A549 (cell line): ENCODE results near the gene NHLRC1. TPM values are rescaled to one million over a fixed set of nuclear protein-coding genes. Genes with fewer than 3 reads are reported as not detected.

Experiments
- ATAC-seq, 2 experiments: fragments of 200-7000 bp in 1 of 2; fragments of >200 bp in 1 of 2; cut with Nextera tagmentation in 1 of 2; cut with Tn5 transposase in 1 of 2; 3 replicates each; pipeline versions ENCODE4 v1.8.0 to v1.9.1; 2018 to 2020; ENCODE audit warnings: mild to moderate bottlenecking in 1 of 2, moderate library complexity in 1 of 2
- CTCF ChIA-PET: fragments of 300-600 bp; sonication (Branson Sonifier 250); formaldehyde crosslinking; extraction: SDS; loops from one replicate; lab custom pipeline; 2021; ENCODE audit warnings: antibody characterized with exemption, inconsistent platforms; lab: Yijun Ruan, JAX
- POLR2A ChIA-PET: fragments of 350-600 bp; formaldehyde crosslinking; extraction: SDS; loops from one replicate; lab custom pipeline; 2021; ENCODE audit warnings: antibody characterized with exemption, inconsistent platforms; lab: Yijun Ruan, JAX
- DNase-seq, 2 experiments: peaks; one replicate each; pipeline versions ENCODE4 v3.0.0 to v3.0.0-alpha.2; 2011 to 2016; ENCODE audit warnings: low read depth in 1 of 2, low spot score in 1 of 2
- FAIRE-seq: peaks from 2 replicates; lab custom pipeline; 2011; peaks lifted over from hg19 to GRCh38; lab: Jason Lieb, UNC
- H3K27ac ChIP-seq, 2 experiments: fragments of >200 bp; sonication (Bioruptor Twin); formaldehyde crosslinking; 3 replicates each; pipeline ENCODE4 v1.5.1; 2016 to 2017
- H3K4me1 ChIP-seq: fragments of >200 bp; sonication (Bioruptor Twin); formaldehyde crosslinking; 3 replicates; pipeline ENCODE4 v1.6.1; 2016
- H3K4me2 ChIP-seq: fragments of >200 bp; sonication (Bioruptor Twin); formaldehyde crosslinking; 3 replicates; pipeline ENCODE4 v1.6.1; 2016
- H3K4me3 ChIP-seq: fragments of >200 bp; sonication (Bioruptor Twin); formaldehyde crosslinking; 3 replicates; pipeline ENCODE4 v1.5.1; 2016
- H3K9me3 ChIP-seq: fragments of >200 bp; sonication (Bioruptor Twin); formaldehyde crosslinking; 3 replicates; pipeline ENCODE4 v1.6.1; 2016
- CEBPB ChIP-seq, 2 experiments: fragments of >200 bp in 1 of 2; sonication (Bioruptor Twin) in 1 of 2; formaldehyde crosslinking in 1 of 2; IDR thresholded peaks; 2 replicates each; pipeline ENCODE4 v1.6.1; 2012 to 2016
- EHMT2 ChIP-seq: fragments of 200-600 bp; sonication (generic); IDR thresholded peaks from 2 replicates; pipeline ENCODE4 v1.6.1; 2016; ENCODE audit warnings: antibody characterized with exemption, low read depth, mild to moderate bottlenecking, moderate library complexity
- FOSB ChIP-seq: fragments of 250-450 bp; sonication (Bioruptor Pico); IDR thresholded peaks from 2 replicates; pipeline ENCODE4 v1.5.0; 2020; ENCODE audit warnings: mild to moderate bottlenecking, moderate library complexity
- FOSL2 ChIP-seq, 2 experiments: fragments of 450-650 bp in 1 of 2; fragments of >200 bp in 1 of 2; sonication (Bioruptor Twin) in 1 of 2; formaldehyde crosslinking; IDR thresholded peaks; 2 replicates each; pipeline versions ENCODE4 v1.5.0 to v1.6.1; 2016 to 2020; ENCODE audit warnings: mild to moderate bottlenecking in 1 of 2, moderate library complexity in 1 of 2
- FOXS1 ChIP-seq: fragments of 250-450 bp; sonication (Bioruptor Pico); IDR thresholded peaks from 2 replicates; pipeline ENCODE4 v1.5.0; 2020; ENCODE audit warnings: mild to moderate bottlenecking, moderate library complexity
- HDAC2 ChIP-seq: fragments of 200-600 bp; sonication (generic); IDR thresholded peaks from 2 replicates; pipeline ENCODE4 v1.6.1; 2016
- MYC ChIP-seq: IDR thresholded peaks from 2 replicates; pipeline ENCODE4 v1.6.1; 2012; ENCODE audit warnings: mild to moderate bottlenecking, inconsistent platforms, low read length, improper control_type of control experiment, borderline replicate concordance
- NFE2L2 ChIP-seq: fragments of 150-350 bp; conservative IDR thresholded peaks from 2 replicates; pipeline ENCODE4 v1.6.1; 2014; ENCODE audit warnings: low read length
- NPAS2 ChIP-seq: fragments of 250-450 bp; sonication (Bioruptor Pico); IDR thresholded peaks from 2 replicates; pipeline ENCODE4 v1.8.0; 2022; ENCODE audit warnings: mild to moderate bottlenecking, moderate library complexity, borderline replicate concordance
- RFX5 ChIP-seq: fragments of 450-650 bp; IDR thresholded peaks from 2 replicates; pipeline ENCODE4 v1.7.1; 2014; ENCODE audit warnings: antibody characterized with exemption, mild to moderate bottlenecking, moderate library complexity
- SREBF2 ChIP-seq: fragments of 450-650 bp; IDR thresholded peaks from 2 replicates; pipeline ENCODE4 v1.6.1; 2014; ENCODE audit warnings: mild to moderate bottlenecking, moderate library complexity
- TFCP2L1 ChIP-seq: fragments of 250-450 bp; sonication (Bioruptor Pico); IDR thresholded peaks from 2 replicates; pipeline ENCODE4 v1.5.0; 2021; ENCODE audit warnings: mild to moderate bottlenecking
- ZC3H11A ChIP-seq: fragments of 450-650 bp; IDR thresholded peaks from 2 replicates; pipeline ENCODE4 v1.6.1; 2014; ENCODE audit warnings: antibody characterized with exemption, mild to moderate bottlenecking
- ZFP36 ChIP-seq: fragments of 450-650 bp; IDR thresholded peaks from 2 replicates; pipeline ENCODE4 v1.6.1; 2014; ENCODE audit warnings: borderline replicate concordance; ENCODE audit not compliant: partially characterized antibody
- ZSCAN20 ChIP-seq: fragments of 250-450 bp; sonication (Bioruptor Pico); IDR thresholded peaks from 2 replicates; pipeline ENCODE4 v1.8.0; 2022; ENCODE audit warnings: mild to moderate bottlenecking, moderate library complexity
- WGBS: methylation state at CpG from one replicate; pipeline ENCODE4 v1.1.6; 2017; ENCODE audit errors: missing lambda C conversion rate; 5-methylcytosine and 5-hydroxymethylcytosine counted together
- polyA plus RNA-seq, 4 experiments: library from polyadenylated mRNA; depleted of rRNA in 3 of 4; stranded (reverse); fragments of >200 nt; fragmentation: RNase III in 1 of 4; extraction: RNeasy Plus Mini Kit Qiagen cat#74134 plus additional on column Dnase treatment in 1 of 4; gene quantifications; 2 replicates in 3 of 4; 3 replicates in 1 of 4; pipeline ENCODE4 v1.2.3, GENCODE V29; 2011 to 2017
- TF ChIP-seq, protein P1 (sequence below): fragments of 250-450 bp; sonication (Bioruptor Pico); IDR thresholded peaks from 2 replicates; pipeline ENCODE4 v1.5.0; 2021; ENCODE audit warnings: mild to moderate bottlenecking, moderate library complexity, borderline replicate concordance
- TF ChIP-seq, protein P2 (sequence below): fragments of >200 bp; sonication (Bioruptor Twin); formaldehyde crosslinking; IDR thresholded peaks from 3 replicates; pipeline ENCODE4 v1.6.1; 2016
- TF ChIP-seq, protein P3 (sequence below): fragments of 200-600 bp; sonication (generic); IDR thresholded peaks from 2 replicates; pipeline ENCODE4 v1.6.1; 2016; ENCODE audit warnings: antibody characterized with exemption, mild to moderate bottlenecking, moderate library complexity
- TF ChIP-seq, protein P4 (sequence below): fragments of >200 bp; sonication (Bioruptor Twin); formaldehyde crosslinking; IDR thresholded peaks from 2 replicates; pipeline ENCODE4 v1.6.1; 2016

Gene NHLRC1
- polyA plus RNA-seq, 2 of the 4 experiments (the other 2 are of a cell fraction) = 1.7 to 3.1 TPM

DNA sequence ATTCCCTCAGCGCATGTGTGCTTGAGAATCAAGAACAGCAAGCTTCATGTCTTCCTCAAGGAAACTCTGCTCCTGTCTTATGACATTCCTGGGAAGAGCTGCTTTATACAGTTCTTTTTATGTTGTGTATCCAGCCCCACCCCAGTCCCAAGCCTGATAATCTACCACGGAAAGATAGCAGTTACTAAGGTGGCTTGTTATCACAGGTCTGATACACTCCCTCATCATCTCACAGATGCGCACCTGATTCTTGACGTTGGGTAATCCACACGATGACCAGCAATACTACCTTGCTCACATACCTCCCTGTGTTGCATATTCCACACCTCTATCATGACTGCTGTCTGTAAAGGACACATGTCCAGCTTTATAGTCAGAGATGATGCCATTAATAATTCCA lies 3.2 kb downstream of the NHLRC1 start:
- DNase-seq = no peak
- WGBS = 74% methylated on average over 5 of the region's 5 CpGs
- no peak for FAIRE-seq
- CTCF ChIA-PET = no interaction called here
- 0 out of 3 replicates have a peak, but pooled peaks cover 3% of the 10 kb centered on the region for H3K4me1 ChIP-seq
- peaks cover 5% of the 10 kb centered on the region; the same call in 1 of the 3 replicates for H3K9me3 ChIP-seq
- no peak for ATAC-seq
- no peak overlapping the region for H3K4me2 ChIP-seq
- H3K4me3 ChIP-seq = no peak overlapping the region
- no peak overlapping the region for H3K27ac ChIP-seq
- TF ChIP-seq ZSCAN20 (CRISPR knock-in tag) (no peak), TFCP2L1 (CRISPR knock-in tag) (no peak), ZFP36 (no peak), RFX5 (no peak), FOSB (CRISPR knock-in tag) (no peak), NPAS2 (no peak), EHMT2 (no peak), ZC3H11A (no peak), FOXS1 (CRISPR knock-in tag) (no peak)
- TF ChIP-seq, protein P1, sequence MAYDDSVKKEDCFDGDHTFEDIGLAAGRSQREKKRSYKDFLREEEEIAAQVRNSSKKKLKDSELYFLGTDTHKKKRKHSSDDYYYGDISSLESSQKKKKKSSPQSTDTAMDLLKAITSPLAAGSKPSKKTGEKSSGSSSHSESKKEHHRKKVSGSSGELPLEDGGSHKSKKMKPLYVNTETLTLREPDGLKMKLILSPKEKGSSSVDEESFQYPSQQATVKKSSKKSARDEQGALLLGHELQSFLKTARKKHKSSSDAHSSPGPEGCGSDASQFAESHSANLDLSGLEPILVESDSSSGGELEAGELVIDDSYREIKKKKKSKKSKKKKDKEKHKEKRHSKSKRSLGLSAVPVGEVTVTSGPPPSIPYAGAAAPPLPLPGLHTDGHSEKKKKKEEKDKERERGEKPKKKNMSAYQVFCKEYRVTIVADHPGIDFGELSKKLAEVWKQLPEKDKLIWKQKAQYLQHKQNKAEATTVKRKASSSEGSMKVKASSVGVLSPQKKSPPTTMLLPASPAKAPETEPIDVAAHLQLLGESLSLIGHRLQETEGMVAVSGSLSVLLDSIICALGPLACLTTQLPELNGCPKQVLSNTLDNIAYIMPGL (CRISPR knock-in tag) = no peak
- TF ChIP-seq, protein P2, sequence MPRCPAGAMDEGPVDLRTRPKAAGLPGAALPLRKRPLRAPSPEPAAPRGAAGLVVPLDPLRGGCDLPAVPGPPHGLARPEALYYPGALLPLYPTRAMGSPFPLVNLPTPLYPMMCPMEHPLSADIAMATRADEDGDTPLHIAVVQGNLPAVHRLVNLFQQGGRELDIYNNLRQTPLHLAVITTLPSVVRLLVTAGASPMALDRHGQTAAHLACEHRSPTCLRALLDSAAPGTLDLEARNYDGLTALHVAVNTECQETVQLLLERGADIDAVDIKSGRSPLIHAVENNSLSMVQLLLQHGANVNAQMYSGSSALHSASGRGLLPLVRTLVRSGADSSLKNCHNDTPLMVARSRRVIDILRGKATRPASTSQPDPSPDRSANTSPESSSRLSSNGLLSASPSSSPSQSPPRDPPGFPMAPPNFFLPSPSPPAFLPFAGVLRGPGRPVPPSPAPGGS = no peak
- TF ChIP-seq, all 56 proteins: peak for 0
- POLR2A ChIA-PET = no interaction called here

DNA sequence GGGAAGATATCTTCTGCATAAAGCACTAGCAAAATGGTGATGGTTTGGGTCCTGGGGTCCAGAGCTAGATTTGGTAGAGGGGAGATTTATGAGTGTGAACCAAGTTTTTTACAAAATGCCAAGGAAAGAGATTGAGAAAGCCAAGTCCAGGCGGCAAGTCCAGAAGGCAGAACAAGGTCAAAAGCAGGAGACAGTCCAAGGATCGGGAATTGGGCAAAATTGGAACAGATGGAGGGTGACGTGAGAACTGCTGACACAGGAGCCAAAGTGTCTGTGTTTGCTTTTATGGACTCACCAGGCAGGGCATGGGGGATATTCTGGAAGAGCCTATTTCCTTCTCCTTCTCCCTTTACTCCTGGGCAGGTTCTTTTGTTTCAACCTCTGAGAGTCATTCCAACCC lies 4.1 kb downstream of the NHLRC1 start:
- H3K27ac ChIP-seq = no peak overlapping the region
- 0 out of 3 replicates have a peak, but pooled peaks cover 3% of the 10 kb centered on the region for H3K4me1 ChIP-seq
- FAIRE-seq (no peak), ATAC-seq (no peak), DNase-seq (no peak)
- H3K9me3 ChIP-seq = peaks cover 5% of the 10 kb centered on the region; the same call in 1 of the 3 replicates
- H3K4me2 ChIP-seq = no peak overlapping the region
- ChIA-PET CTCF (no interaction called here), POLR2A (no interaction called here)
- 66% methylated on average over 3 of the region's 3 CpGs for WGBS
- no peak for TF ChIP-seq HDAC2
- TF ChIP-seq, protein P3, sequence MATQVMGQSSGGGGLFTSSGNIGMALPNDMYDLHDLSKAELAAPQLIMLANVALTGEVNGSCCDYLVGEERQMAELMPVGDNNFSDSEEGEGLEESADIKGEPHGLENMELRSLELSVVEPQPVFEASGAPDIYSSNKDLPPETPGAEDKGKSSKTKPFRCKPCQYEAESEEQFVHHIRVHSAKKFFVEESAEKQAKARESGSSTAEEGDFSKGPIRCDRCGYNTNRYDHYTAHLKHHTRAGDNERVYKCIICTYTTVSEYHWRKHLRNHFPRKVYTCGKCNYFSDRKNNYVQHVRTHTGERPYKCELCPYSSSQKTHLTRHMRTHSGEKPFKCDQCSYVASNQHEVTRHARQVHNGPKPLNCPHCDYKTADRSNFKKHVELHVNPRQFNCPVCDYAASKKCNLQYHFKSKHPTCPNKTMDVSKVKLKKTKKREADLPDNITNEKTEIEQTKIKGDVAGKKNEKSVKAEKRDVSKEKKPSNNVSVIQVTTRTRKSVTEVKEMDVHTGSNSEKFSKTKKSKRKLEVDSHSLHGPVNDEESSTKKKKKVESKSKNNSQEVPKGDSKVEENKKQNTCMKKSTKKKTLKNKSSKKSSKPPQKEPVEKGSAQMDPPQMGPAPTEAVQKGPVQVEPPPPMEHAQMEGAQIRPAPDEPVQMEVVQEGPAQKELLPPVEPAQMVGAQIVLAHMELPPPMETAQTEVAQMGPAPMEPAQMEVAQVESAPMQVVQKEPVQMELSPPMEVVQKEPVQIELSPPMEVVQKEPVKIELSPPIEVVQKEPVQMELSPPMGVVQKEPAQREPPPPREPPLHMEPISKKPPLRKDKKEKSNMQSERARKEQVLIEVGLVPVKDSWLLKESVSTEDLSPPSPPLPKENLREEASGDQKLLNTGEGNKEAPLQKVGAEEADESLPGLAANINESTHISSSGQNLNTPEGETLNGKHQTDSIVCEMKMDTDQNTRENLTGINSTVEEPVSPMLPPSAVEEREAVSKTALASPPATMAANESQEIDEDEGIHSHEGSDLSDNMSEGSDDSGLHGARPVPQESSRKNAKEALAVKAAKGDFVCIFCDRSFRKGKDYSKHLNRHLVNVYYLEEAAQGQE = no peak
- TF ChIP-seq, protein P4, sequence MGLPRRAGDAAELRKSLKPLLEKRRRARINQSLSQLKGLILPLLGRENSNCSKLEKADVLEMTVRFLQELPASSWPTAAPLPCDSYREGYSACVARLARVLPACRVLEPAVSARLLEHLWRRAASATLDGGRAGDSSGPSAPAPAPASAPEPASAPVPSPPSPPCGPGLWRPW = no peak
- TF ChIP-seq CEBPB (IDR thresholded peaks at IDR 0.05) = no peak
- no peak for TF ChIP-seq FOSL2 (IDR thresholded peaks at IDR 0.05)
- no peak for TF ChIP-seq FOSL2 (CRISPR knock-in tag; IDR thresholded peaks at IDR 0.05)
- TF ChIP-seq ZC3H11A = no peak
- no peak for TF ChIP-seq RFX5
- no peak for TF ChIP-seq SREBF2
- no peak for TF ChIP-seq ZSCAN20 (CRISPR knock-in tag)
- no peak for TF ChIP-seq NFE2L2
- no peak for TF ChIP-seq MYC
- no peak overlapping the region for H3K4me3 ChIP-seq
